MCF 10A (cell line): ENCODE data around the gene LMOD3. TPM values are rescaled to one million over a fixed set of nuclear protein-coding genes. Genes with fewer than 3 reads are reported as not detected.

ENCODE experiments used
- BruUV-seq: library from RNA; stranded (reverse); fragments of 400-500 nt; replicated peaks from 2 replicates; lab custom pipeline; 2021; lab: Mats Ljungman, UMichigan
- CTCF ChIA-PET: fragments of 300-600 bp; sonication (Branson Sonifier 250); formaldehyde crosslinking; extraction: SDS; loops from one replicate; lab custom pipeline; 2021; ENCODE audit warnings: antibody characterized with exemption, inconsistent platforms; lab: Yijun Ruan, JAX
- POLR2A ChIA-PET: fragments of 300-600, 350-650 bp; sonication (Branson Sonifier 250); formaldehyde crosslinking; extraction: SDS; loops from one replicate; lab custom pipeline; 2020; ENCODE audit warnings: antibody characterized with exemption, inconsistent platforms; lab: Yijun Ruan, JAX
- DNase-seq: peaks from one replicate; pipeline ENCODE4 v3.0.0-alpha.2; 2018; ENCODE audit not compliant: unreplicated experiment
- H3K27ac Mint-ChIP-seq: one replicate; pipeline ENCODE4 v1.8.0; 2022; ENCODE audit warnings: mild to moderate bottlenecking, low read depth, mixed read lengths; ENCODE audit not compliant: unreplicated experiment
- H3K27me3 Mint-ChIP-seq: one replicate; pipeline ENCODE4 v1.8.0; 2022; ENCODE audit warnings: mixed read lengths; ENCODE audit not compliant: insufficient read depth, unreplicated experiment
- H3K36me3 Mint-ChIP-seq: one replicate; pipeline ENCODE4 v1.8.0; 2022; ENCODE audit warnings: mild to moderate bottlenecking, moderate library complexity, mixed read lengths; ENCODE audit not compliant: insufficient read depth, unreplicated experiment
- H3K4me1 Mint-ChIP-seq: one replicate; pipeline ENCODE4 v1.8.0; 2022; ENCODE audit warnings: mixed read lengths; ENCODE audit not compliant: insufficient read depth, unreplicated experiment
- H3K4me3 Mint-ChIP-seq: one replicate; pipeline ENCODE4 v1.8.0; 2022; ENCODE audit warnings: mild to moderate bottlenecking, moderate library complexity, mixed read lengths; ENCODE audit not compliant: unreplicated experiment
- H3K9me3 Mint-ChIP-seq: one replicate; pipeline ENCODE4 v1.8.0; 2022; ENCODE audit warnings: mixed read lengths; ENCODE audit not compliant: unreplicated experiment
- intact Hi-C: fragments of 100-400 bp; cut with micrococcal nuclease; formaldehyde crosslinking; loops from 2 replicates; pipeline ENCODE4 v1.14.1; 2022
- total RNA-seq: library from RNA; stranded (reverse); gene quantifications from 2 replicates; pipeline ENCODE4 v1.2.3, GENCODE V29; 2022
- TF ChIP-seq, protein P1 (sequence below): fragments of 200-600 bp; IDR thresholded peaks from one replicate; pipeline ENCODE4 v1.8.0; 2022; ENCODE audit warnings: antibody characterized with exemption, mild to moderate bottlenecking; ENCODE audit not compliant: unreplicated experiment

The LMOD3 gene
- total RNA-seq, 1 experiment from 2014 or later, result not detected

DNA sequence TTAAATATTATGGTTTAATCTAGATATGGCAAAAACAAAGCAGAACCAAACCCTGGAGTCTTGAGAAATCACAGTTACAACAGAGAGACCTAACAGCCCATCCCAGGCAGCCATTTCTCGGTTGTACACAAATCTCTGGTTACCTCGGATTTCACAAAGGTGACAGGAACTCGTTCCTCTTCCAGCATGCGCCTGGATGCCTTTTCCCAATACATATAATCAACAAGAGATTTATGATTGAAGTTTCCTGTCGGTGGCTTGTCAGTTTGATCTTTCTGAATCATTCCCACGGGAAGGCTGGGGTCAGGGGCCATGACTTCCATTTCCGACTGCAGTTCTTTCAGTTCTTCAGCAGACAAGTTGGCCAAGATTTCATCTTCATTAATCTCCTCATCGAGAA lies 445 bp downstream of the LMOD3 start:
- CTCF ChIA-PET, result interaction anchor here (0.6 to 5.5 kb wide), 23 partner anchors 8 to 1626 kb away, joined by 3 to 71 read pairs (median 7); no protein-coding TSS in a partner anchor
- Mint-ChIP-seq H3K4me3 (no peak overlapping the region), H3K27ac (no peak overlapping the region), H3K27me3 (no peaks in the 10 kb centered on the region), H3K9me3 (no peaks in the 10 kb centered on the region), H3K4me1 (no peaks in the 10 kb centered on the region), H3K36me3 (no peaks in the 10 kb centered on the region)
- DNase-seq, result no peak
- TF ChIP-seq, protein P1, sequence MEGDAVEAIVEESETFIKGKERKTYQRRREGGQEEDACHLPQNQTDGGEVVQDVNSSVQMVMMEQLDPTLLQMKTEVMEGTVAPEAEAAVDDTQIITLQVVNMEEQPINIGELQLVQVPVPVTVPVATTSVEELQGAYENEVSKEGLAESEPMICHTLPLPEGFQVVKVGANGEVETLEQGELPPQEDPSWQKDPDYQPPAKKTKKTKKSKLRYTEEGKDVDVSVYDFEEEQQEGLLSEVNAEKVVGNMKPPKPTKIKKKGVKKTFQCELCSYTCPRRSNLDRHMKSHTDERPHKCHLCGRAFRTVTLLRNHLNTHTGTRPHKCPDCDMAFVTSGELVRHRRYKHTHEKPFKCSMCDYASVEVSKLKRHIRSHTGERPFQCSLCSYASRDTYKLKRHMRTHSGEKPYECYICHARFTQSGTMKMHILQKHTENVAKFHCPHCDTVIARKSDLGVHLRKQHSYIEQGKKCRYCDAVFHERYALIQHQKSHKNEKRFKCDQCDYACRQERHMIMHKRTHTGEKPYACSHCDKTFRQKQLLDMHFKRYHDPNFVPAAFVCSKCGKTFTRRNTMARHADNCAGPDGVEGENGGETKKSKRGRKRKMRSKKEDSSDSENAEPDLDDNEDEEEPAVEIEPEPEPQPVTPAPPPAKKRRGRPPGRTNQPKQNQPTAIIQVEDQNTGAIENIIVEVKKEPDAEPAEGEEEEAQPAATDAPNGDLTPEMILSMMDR, result no peak
- no TSS peak for BruUV-seq
- intact Hi-C loops, result loop anchor here (1.0 to 5.0 kb wide), 5 partner anchors 35 to 549 kb away; no protein-coding TSS in a partner anchor
- POLR2A ChIA-PET, result interaction anchor here (0.8 to 1.2 kb wide), 5 partner anchors 8 to 70 kb away, joined by 3 to 5 read pairs (median 4); partner anchors contain the start of gene TMF1

DNA sequence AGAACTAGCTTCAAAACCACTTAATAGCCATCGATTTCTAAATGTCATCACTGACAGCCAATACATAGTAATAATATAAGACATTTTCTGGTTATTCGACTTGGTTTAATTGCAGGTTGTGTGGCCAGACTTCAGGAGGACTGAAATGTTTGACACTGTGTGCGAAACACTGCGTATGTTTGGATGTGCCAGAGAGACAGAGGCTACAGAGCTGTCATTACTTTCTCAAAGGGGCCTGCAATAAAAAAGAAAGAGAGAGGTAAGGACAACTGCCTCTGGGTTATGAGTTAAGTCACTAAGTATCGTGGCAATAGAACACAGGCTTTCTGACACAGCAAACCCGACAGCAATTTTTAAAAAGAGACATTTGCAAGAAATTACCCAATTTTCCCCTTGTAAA lies 882 bp downstream of the LMOD3 start:
- intact Hi-C loops, result loop anchor here (1.0 to 5.0 kb wide), 5 partner anchors 34 to 550 kb away; no protein-coding TSS in a partner anchor
- no TSS peak for BruUV-seq

DNA sequence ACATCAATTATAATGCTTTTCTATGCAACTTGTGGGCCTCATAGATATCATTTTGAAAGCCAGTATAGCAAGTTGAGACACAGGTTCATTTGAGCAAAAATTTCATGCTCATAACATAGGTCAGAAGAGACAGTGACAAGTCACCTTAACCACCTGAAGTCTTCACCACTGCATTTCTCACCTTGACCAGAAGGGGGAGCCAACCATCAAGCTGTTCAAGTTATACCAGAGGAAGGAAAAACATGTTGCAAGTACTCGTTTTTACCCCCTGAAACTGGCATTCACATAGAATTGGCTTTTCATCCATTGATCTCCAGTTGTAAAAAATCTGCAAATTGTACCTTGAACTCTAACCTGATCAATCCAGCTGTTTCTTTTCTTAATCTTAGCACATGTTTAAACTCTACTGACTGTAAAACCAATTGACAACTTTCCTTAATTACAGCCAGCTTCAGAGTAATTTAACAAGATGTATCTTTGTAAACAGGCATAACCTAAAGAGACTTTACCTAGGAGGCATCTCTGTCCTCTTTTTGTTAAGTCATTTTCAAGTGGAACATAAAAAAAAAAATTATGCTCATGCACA lies 1.4 kb downstream of the LMOD3 start:
- Mint-ChIP-seq H3K9me3 (no peaks in the 10 kb centered on the region), H3K4me3 (no peak overlapping the region), H3K36me3 (no peaks in the 10 kb centered on the region), H3K27me3 (no peaks in the 10 kb centered on the region), H3K4me1 (no peaks in the 10 kb centered on the region), H3K27ac (no peak overlapping the region)
- TF ChIP-seq, protein P1, result peak; percentile 88
- POLR2A ChIA-PET, result interaction anchor here (0.7 to 1.5 kb wide), 7 partner anchors 9 to 110 kb away, joined by 3 to 6 read pairs (median 4); partner anchors contain the start of gene TMF1
- CTCF ChIA-PET, result interaction anchor here (0.6 to 5.5 kb wide), 56 partner anchors 8 to 1965 kb away, joined by 3 to 71 read pairs (median 4); no protein-coding TSS in a partner anchor
- BruUV-seq, result no TSS peak
- intact Hi-C loops, result loop anchor here (1.0 to 5.0 kb wide), 5 partner anchors 34 to 550 kb away; no protein-coding TSS in a partner anchor
- DNase-seq, result peak; percentile 87

More for the DNA sequence above, 882 bp downstream of the LMOD3 start:
- H3K9me3 Mint-ChIP-seq, result no peaks in the 10 kb centered on the region
- no peaks in the 10 kb centered on the region for H3K36me3 Mint-ChIP-seq
- no peaks in the 10 kb centered on the region for H3K4me1 Mint-ChIP-seq
- CTCF ChIA-PET, result interaction anchor here (0.6 to 5.5 kb wide), 54 partner anchors 9 to 1965 kb away, joined by 3 to 71 read pairs (median 4); no protein-coding TSS in a partner anchor
- TF ChIP-seq, protein P1, result no peak
- H3K27me3 Mint-ChIP-seq, result no peaks in the 10 kb centered on the region
- no peak overlapping the region for H3K4me3 Mint-ChIP-seq
- POLR2A ChIA-PET, result interaction anchor here (0.7 to 1.2 kb wide), 6 partner anchors 11 to 110 kb away, joined by 3 to 5 read pairs (median 4); partner anchors contain the start of gene TMF1
- DNase-seq, result no peak
- H3K27ac Mint-ChIP-seq, result no peak overlapping the region

DNA sequence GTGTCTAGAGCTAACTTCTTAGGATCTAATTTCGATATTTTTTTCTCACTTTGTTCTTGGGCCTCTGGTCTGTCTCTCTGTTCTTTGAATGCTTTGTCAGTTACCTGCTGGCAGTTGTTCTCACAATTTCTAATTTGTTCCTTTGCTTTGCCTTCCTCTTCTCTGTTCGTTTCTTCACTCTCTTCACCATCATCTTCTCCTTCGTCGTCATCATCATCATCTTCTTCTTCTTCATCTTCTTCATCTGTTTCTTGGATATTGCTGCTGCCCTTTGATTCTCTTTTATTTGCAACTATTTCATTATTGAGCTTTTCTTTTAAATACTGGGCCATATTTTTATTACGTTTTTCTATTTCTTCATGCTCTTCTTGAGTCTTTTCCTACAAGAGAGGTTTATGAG lies 2.7 kb downstream of the LMOD3 start:
- Mint-ChIP-seq H3K36me3 (no peaks in the 10 kb centered on the region), H3K27ac (no peak overlapping the region), H3K27me3 (no peaks in the 10 kb centered on the region), H3K4me1 (no peaks in the 10 kb centered on the region), H3K9me3 (no peaks in the 10 kb centered on the region), H3K4me3 (no peak overlapping the region)
- TF ChIP-seq, protein P1, result no peak
- no peak for DNase-seq
- ChIA-PET CTCF (interaction anchor here (0.6 to 5.5 kb wide), 22 partner anchors 10 to 828 kb away, joined by 3 to 71 read pairs (median 7); no protein-coding TSS in a partner anchor), POLR2A (interaction anchor here (1.2 to 1.5 kb wide), 3 partner anchors 10 to 35 kb away, joined by 3 to 6 read pairs (median 3); partner anchors contain the start of gene ARL6IP5)
- BruUV-seq, result no TSS peak
- intact Hi-C loops, result loop anchor here (5.0 kb wide), 2 partner anchors 32 to 308 kb away; no protein-coding TSS in a partner anchor
